Neural cell (in vitro differentiated cells): ENCODE measurements around the gene CD160. TPM values are rescaled to one million over a fixed set of nuclear protein-coding genes. Genes with fewer than 3 reads are reported as not detected.

Source experiments
- H2AFZ ChIP-seq: fragments of 200-600, 300-800 bp; sonication (generic), shearing (Covaris generic); 2 replicates; pipeline ENCODE4 v1.6.0; 2014; ENCODE audit warnings: low read depth, mild to moderate bottlenecking, antibody characterized with exemption, low read length, moderate library complexity
- H3F3A ChIP-seq: fragments of 200-600 bp; shearing (Covaris generic); 2 replicates; pipeline ENCODE4 v1.6.1; 2016; ENCODE audit warnings: mild to moderate bottlenecking, moderate library complexity, mixed read lengths, antibody characterized with exemption, low read length; ENCODE audit not compliant: insufficient read depth, poor library complexity, severe bottlenecking
- H3K27ac ChIP-seq: fragments of 200-600, 300-800 bp; sonication (generic), shearing (Covaris generic); 2 replicates; pipeline ENCODE4 v1.5.1; 2014; ENCODE audit warnings: mild to moderate bottlenecking, low read length, moderate library complexity
- H3K27me3 ChIP-seq: fragments of 300-800, 200-600 bp; sonication (generic), shearing (Covaris generic); 2 replicates; pipeline ENCODE4 v1.6.0; 2014; ENCODE audit warnings: mild to moderate bottlenecking, low read depth, low read length, moderate library complexity; ENCODE audit not compliant: insufficient read depth
- H3K36me3 ChIP-seq: fragments of 300-800, 200-600 bp; sonication (generic), shearing (Covaris generic); 2 replicates; pipeline ENCODE4 v1.5.1; 2014; ENCODE audit warnings: mild to moderate bottlenecking, antibody characterized with exemption, low read length, moderate library complexity; ENCODE audit not compliant: insufficient read depth
- H3K4me2 ChIP-seq: fragments of 300-800, 200-600 bp; sonication (generic), shearing (Covaris generic); 2 replicates; pipeline ENCODE4 v1.6.0; 2014; ENCODE audit warnings: mild to moderate bottlenecking, low read length
- H3K4me3 ChIP-seq: fragments of 300-800, 200-600 bp; sonication (generic), shearing (Covaris generic); 2 replicates; pipeline ENCODE4 v1.5.1; 2014; ENCODE audit warnings: mild to moderate bottlenecking, low read length, moderate library complexity
- H3K79me2 ChIP-seq: fragments of 200-600 bp; shearing (Covaris generic); replicated peaks from 2 replicates; pipeline ENCODE4 v1.6.0; 2014; ENCODE audit warnings: mild to moderate bottlenecking, low read length, moderate library complexity; ENCODE audit not compliant: insufficient read depth
- H3K9ac ChIP-seq: fragments of 300-800, 200-600 bp; sonication (generic), shearing (Covaris generic); 2 replicates; pipeline ENCODE4 v1.6.1; 2016; ENCODE audit warnings: mild to moderate bottlenecking, low read length, mixed read lengths
- H3K9me2 ChIP-seq: fragments of 200-600 bp; shearing (Covaris generic); 2 replicates; pipeline ENCODE4 v1.6.1; 2016; ENCODE audit warnings: mild to moderate bottlenecking, low read length, mixed read lengths; ENCODE audit not compliant: insufficient read depth
- H3K9me3 ChIP-seq: fragments of 200-600, 300-800 bp; sonication (generic), shearing (Covaris generic); 2 replicates; pipeline ENCODE4 v1.6.1; 2016; ENCODE audit warnings: mild to moderate bottlenecking, mixed run types, low read length, moderate library complexity, mixed read lengths
- H4K20me1 ChIP-seq: fragments of 200-600 bp; shearing (Covaris generic); 2 replicates; pipeline ENCODE4 v1.6.1; 2016; ENCODE audit warnings: mild to moderate bottlenecking, mixed run types; ENCODE audit not compliant: insufficient read depth
- CTCF ChIP-seq: fragments of 450-650 bp; IDR thresholded peaks from 2 replicates; pipeline ENCODE4 v1.5.1; 2014; ENCODE audit warnings: antibody characterized with exemption, mild to moderate bottlenecking, moderate library complexity; ENCODE audit not compliant: poor library complexity, severe bottlenecking
- EP300 ChIP-seq: fragments of 450-650 bp; conservative IDR thresholded peaks from 2 replicates; pipeline ENCODE4 v1.6.1; 2014; ENCODE audit warnings: antibody characterized with exemption, mild to moderate bottlenecking, moderate library complexity; ENCODE audit not compliant: poor library complexity, severe bottlenecking
- EZH2 ChIP-seq: fragments of 200-600, 300-800 bp; shearing (Covaris generic), sonication (generic); IDR thresholded peaks from 2 replicates; pipeline ENCODE4 v1.6.1; 2014; ENCODE audit warnings: antibody characterized with exemption, low read length, borderline replicate concordance, mild to moderate bottlenecking; ENCODE audit not compliant: insufficient read depth, poor library complexity, severe bottlenecking
- MXI1 ChIP-seq: fragments of 450-650 bp; conservative IDR thresholded peaks from 2 replicates; pipeline ENCODE4 v1.6.1; 2014; ENCODE audit warnings: antibody characterized with exemption, mild to moderate bottlenecking; ENCODE audit not compliant: poor library complexity, severe bottlenecking
- POLR2AphosphoS5 ChIP-seq: IDR thresholded peaks from 2 replicates; pipeline ENCODE4 v1.6.1; 2012
- RAD21 ChIP-seq: fragments of 450-650 bp; conservative IDR thresholded peaks from 2 replicates; pipeline ENCODE4 v1.6.1; 2014; ENCODE audit warnings: antibody characterized with exemption, mild to moderate bottlenecking, moderate library complexity
- SMC3 ChIP-seq: fragments of 450-650 bp; conservative IDR thresholded peaks from 2 replicates; pipeline ENCODE4 v1.6.1; 2014; ENCODE audit warnings: antibody characterized with exemption, mild to moderate bottlenecking, moderate library complexity; ENCODE audit not compliant: poor library complexity
- polyA plus RNA-seq: library from polyadenylated mRNA; depleted of rRNA; stranded (reverse); fragments of >200 nt; gene quantifications from 2 replicates; pipeline ENCODE4 v1.2.3, GENCODE V29; 2014

The CD160 gene
- polyA plus RNA-seq, 1 donor from 2014 or later, result not detected

GRCh38 chr1:145729666-145730436, 10.6 kb downstream of the CD160 start:
- Histone ChIP-seq H3K9ac (no peak overlapping the region), H3K27ac (no peak overlapping the region), H3K27me3 (no peaks in the 10 kb centered on the region), H3K79me2 (no peaks in the 10 kb centered on the region), H3K36me3 (no peaks in the 10 kb centered on the region), H3K9me2 (no peaks in the 10 kb centered on the region), H4K20me1 (no peaks in the 10 kb centered on the region), H2AFZ (no peak overlapping the region), H3K4me3 (no peak overlapping the region), H3K9me3 (no peaks in the 10 kb centered on the region), H3K4me2 (no peak overlapping the region), H3F3A (no peaks in the 10 kb centered on the region)
- TF ChIP-seq RAD21 (no peak), EZH2 (no peak), CTCF (no peak), POLR2AphosphoS5 (no peak), MXI1 (no peak)

GRCh38 chr1:145730467-145730866, 11.2 kb downstream of the CD160 start:
- no peaks in the 10 kb centered on the region for H3K9me2 ChIP-seq
- TF ChIP-seq CTCF (no peak), SMC3 (no peak), EP300 (no peak), MXI1 (no peak)
- H3F3A ChIP-seq, result no peaks in the 10 kb centered on the region
- no peaks in the 10 kb centered on the region for H3K79me2 ChIP-seq
- no peak overlapping the region for H3K9ac ChIP-seq
- H3K4me3 ChIP-seq, result no peak overlapping the region
- H2AFZ ChIP-seq, result no peak overlapping the region
- no peaks in the 10 kb centered on the region for H3K9me3 ChIP-seq
- no peak overlapping the region for H3K4me2 ChIP-seq
- H3K27ac ChIP-seq, result no peak overlapping the region
- H3K36me3 ChIP-seq, result no peaks in the 10 kb centered on the region
- H3K27me3 ChIP-seq, result no peaks in the 10 kb centered on the region
- H4K20me1 ChIP-seq, result no peaks in the 10 kb centered on the region

- no peaks in the 10 kb centered on the region for H3F3A ChIP-seq
- no peaks in the 10 kb centered on the region for H4K20me1 ChIP-seq
- no peak overlapping the region for H3K4me3 ChIP-seq
- no peaks in the 10 kb centered on the region for H3K36me3 ChIP-seq
- TF ChIP-seq EZH2 (no peak), MXI1 (no peak), POLR2AphosphoS5 (no peak)
- H3K9ac ChIP-seq, result no peak overlapping the region
- no peak overlapping the region for H3K4me2 ChIP-seq
- H2AFZ ChIP-seq, result no peak overlapping the region
- H3K9me2 ChIP-seq, result no peaks in the 10 kb centered on the region
- no peak overlapping the region for H3K27ac ChIP-seq
- no peaks in the 10 kb centered on the region for H3K9me3 ChIP-seq
- H3K27me3 ChIP-seq, result no peaks in the 10 kb centered on the region
- H3K79me2 ChIP-seq, result no peaks in the 10 kb centered on the region
Measured at GRCh38 chr1:145730900-145731299, 11.6 kb downstream of the CD160 start.
